Upper lobe of right lung (tissue), 1 donor: ENCODE measurements around the gene KRTDAP. TPM values are rescaled to one million over a fixed set of nuclear protein-coding genes. Genes with fewer than 3 reads are reported as not detected.
"Not testable (repeated sequence)": the region's sequence is repeated elsewhere in the genome, so short reads cannot be mapped to it uniquely, and the experiment has no call there.

Source experiments
- ATAC-seq: fragments of 200-7000 bp; cut with Tn5 transposase; one replicate; pipeline ENCODE4 v1.9.1; 2020; ENCODE audit warnings: mild to moderate bottlenecking, moderate library complexity
- DNase-seq: peaks from one replicate; pipeline ENCODE4 v3.0.0-alpha.2; 2020
- H3K27ac ChIP-seq: fragments of 200-600 bp; one replicate; pipeline ENCODE4 v1.8.0; 2022
- H3K27me3 ChIP-seq: fragments of 200-600 bp; one replicate; pipeline ENCODE4 v1.8.0; 2022; ENCODE audit warnings: mild to moderate bottlenecking
- H3K36me3 ChIP-seq: fragments of 200-600 bp; one replicate; pipeline ENCODE4 v1.8.0; 2022
- H3K4me1 ChIP-seq: fragments of 200-600 bp; one replicate; pipeline ENCODE4 v1.8.0; 2022
- H3K4me3 ChIP-seq: fragments of 200-600 bp; one replicate; pipeline ENCODE4 v1.8.0; 2022; ENCODE audit warnings: mild to moderate bottlenecking
- H3K9me3 ChIP-seq: fragments of 200-600 bp; one replicate; pipeline ENCODE4 v1.8.0; 2022
- CTCF ChIP-seq: fragments of 200-600 bp; IDR thresholded peaks from one replicate; pipeline ENCODE4 v1.8.0; 2022; ENCODE audit warnings: antibody characterized with exemption
- intact Hi-C: fragments of 100-400 bp; cut with DNase I; formaldehyde crosslinking; loops from one replicate; pipeline ENCODE4 v1.11.0; 2022
- total RNA-seq: library from RNA; stranded (reverse); fragmentation: NEBNext Ultra II Directional; extraction: Animal tissue kit (Norgen Biotek cat#: 25700); gene quantifications from one replicate; pipeline ENCODE4 v1.2.1, GENCODE V29; 2021
- donor health status: DM: no; HTN: yes; CAD: no; lungs with severe emphysema.

KRTDAP gene
- total RNA-seq, 1 donor from 2014 or later: not detected

- Histone ChIP-seq H3K4me3 (no peak overlapping the region), H3K27me3 (no peaks in the 10 kb centered on the region), H3K27ac (no peak overlapping the region), H3K36me3 (no peaks in the 10 kb centered on the region), H3K4me1 (no peaks in the 10 kb centered on the region), H3K9me3 (no peaks in the 10 kb centered on the region)
- DNase-seq (no peak), ATAC-seq (no peak)
- intact Hi-C loops: no loop called here
- no peak for TF ChIP-seq CTCF
These were observed 20.1 kb downstream of the KRTDAP start for GRCh38 chr19:35470128-35470527.

GRCh38 chr19:35468637-35469036, 21.6 kb downstream of the KRTDAP start:
- Histone ChIP-seq H3K4me1 (no peaks in the 10 kb centered on the region), H3K27ac (no peak overlapping the region), H3K4me3 (no peak overlapping the region), H3K9me3 (no peaks in the 10 kb centered on the region), H3K27me3 (no peaks in the 10 kb centered on the region), H3K36me3 (no peaks in the 10 kb centered on the region)
- ATAC-seq: peak; percentile 96
- DNase-seq: peak; percentile 74
- TF ChIP-seq CTCF: peak; percentile 68
- intact Hi-C loops: loop anchor here (10.0 kb wide), 1 partner anchor 114 kb away; the partner anchor contains the start of gene FFAR3

- Histone ChIP-seq H3K27ac (no peak overlapping the region), H3K36me3 (no peaks in the 10 kb centered on the region), H3K4me3 (no peak overlapping the region), H3K4me1 (peaks cover 19% of the 10 kb centered on the region), H3K27me3 (no peaks in the 10 kb centered on the region), H3K9me3 (no peaks in the 10 kb centered on the region)
- intact Hi-C loops: loop anchor here (10.0 kb wide), 1 partner anchor 111 kb away; the partner anchor contains the start of gene FFAR3
- DNase-seq (no peak), ATAC-seq (no peak)
- no peak for TF ChIP-seq CTCF
These were observed 24.0 kb downstream of the KRTDAP start for GRCh38 chr19:35466259-35466658.

- H3K27ac ChIP-seq, H3K27me3 ChIP-seq, ATAC-seq, DNase-seq, H3K4me3 ChIP-seq, H3K36me3 ChIP-seq, H3K9me3 ChIP-seq: not testable (repeated sequence)
- intact Hi-C loops: loop anchor here (10.0 kb wide), 1 partner anchor 108 kb away; the partner anchor contains the start of gene FFAR3
- H3K4me1 ChIP-seq: peaks cover 40% of the 10 kb centered on the region
These were observed 27.3 kb downstream of the KRTDAP start for GRCh38 chr19:35462956-35463355.

GRCh38 chr19:35462476-35462953, 27.7 kb downstream of the KRTDAP start:
- ATAC-seq (peak; percentile 63), DNase-seq (no peak)
- no peak for TF ChIP-seq CTCF
- no peaks in the 10 kb centered on the region for H3K36me3 ChIP-seq
- intact Hi-C loops: loop anchor here (10.0 kb wide), 1 partner anchor 108 kb away; the partner anchor contains the start of gene FFAR3
- H3K27ac ChIP-seq: peak overlapping the region; percentile 13
- H3K4me3 ChIP-seq: no peak overlapping the region
- no peaks in the 10 kb centered on the region for H3K9me3 ChIP-seq
- no peaks in the 10 kb centered on the region for H3K27me3 ChIP-seq
- peaks cover 40% of the 10 kb centered on the region for H3K4me1 ChIP-seq

GRCh38 chr19:35461788-35462187, 28.5 kb downstream of the KRTDAP start:
- H3K36me3 ChIP-seq, H3K9me3 ChIP-seq, DNase-seq, H3K27ac ChIP-seq, H3K27me3 ChIP-seq, H3K4me3 ChIP-seq, ATAC-seq: not testable (repeated sequence)
- intact Hi-C loops: loop anchor here (10.0 kb wide), 1 partner anchor 107 kb away; the partner anchor contains the start of gene FFAR3
- peaks cover 40% of the 10 kb centered on the region for H3K4me1 ChIP-seq
